Lower lobe of right lung (tissue), 2 donors: Measurements from ENCODE around the gene SLC30A4. TPM values are rescaled to one million over a fixed set of nuclear protein-coding genes. Genes with fewer than 3 reads are reported as not detected.
A peak's percentile ranks its signal among the peaks of the same experiment; 100 is the strongest.

Experiments used
- ATAC-seq, 2 donors: fragments of 200-7000 bp; cut with Tn5 transposase; one replicate each; pipeline ENCODE4 v1.9.1; 2020 to 2022; ENCODE audit warnings: mild to moderate bottlenecking in 2 of 2, moderate library complexity in 2 of 2
- DNase-seq: peaks from one replicate; pipeline ENCODE4 v3.0.0-alpha.2; 2020
- H3K27ac ChIP-seq: fragments of 200-600 bp; one replicate; pipeline ENCODE4 v1.8.0; 2022
- H3K27me3 ChIP-seq: fragments of 200-600 bp; one replicate; pipeline ENCODE4 v1.8.0; 2022; ENCODE audit warnings: low read depth
- H3K36me3 ChIP-seq: fragments of 200-600 bp; one replicate; pipeline ENCODE4 v1.8.0; 2022; ENCODE audit warnings: mild to moderate bottlenecking
- H3K4me1 ChIP-seq: fragments of 200-600 bp; one replicate; pipeline ENCODE4 v1.8.0; 2022
- H3K4me3 ChIP-seq: fragments of 200-600 bp; one replicate; pipeline ENCODE4 v1.8.0; 2022; ENCODE audit warnings: mild to moderate bottlenecking
- H3K9me3 ChIP-seq: fragments of 200-600 bp; one replicate; pipeline ENCODE4 v1.8.0; 2022
- intact Hi-C: fragments of 100-400 bp; cut with DNase I; formaldehyde crosslinking; loops from one replicate; pipeline ENCODE4 v1.11.0; 2022
- total RNA-seq: library from RNA; stranded (reverse); fragmentation: NEBNext Ultra II Directional; extraction: Animal tissue kit (Norgen Biotek cat#: 25700); gene quantifications from one replicate; pipeline ENCODE4 v1.2.1, GENCODE V29; 2021
- TF ChIP-seq, protein P1 (sequence below): fragments of 200-600 bp; IDR thresholded peaks from one replicate; pipeline ENCODE4 v1.8.0; 2022; ENCODE audit warnings: antibody characterized with exemption, mild to moderate bottlenecking
- donor health status: DM: no; HTN: yes; CAD: no; lungs with severe emphysema.

Gene SLC30A4
- total RNA-seq, 1 donor from 2014 or later, result 4.8 TPM

DNA sequence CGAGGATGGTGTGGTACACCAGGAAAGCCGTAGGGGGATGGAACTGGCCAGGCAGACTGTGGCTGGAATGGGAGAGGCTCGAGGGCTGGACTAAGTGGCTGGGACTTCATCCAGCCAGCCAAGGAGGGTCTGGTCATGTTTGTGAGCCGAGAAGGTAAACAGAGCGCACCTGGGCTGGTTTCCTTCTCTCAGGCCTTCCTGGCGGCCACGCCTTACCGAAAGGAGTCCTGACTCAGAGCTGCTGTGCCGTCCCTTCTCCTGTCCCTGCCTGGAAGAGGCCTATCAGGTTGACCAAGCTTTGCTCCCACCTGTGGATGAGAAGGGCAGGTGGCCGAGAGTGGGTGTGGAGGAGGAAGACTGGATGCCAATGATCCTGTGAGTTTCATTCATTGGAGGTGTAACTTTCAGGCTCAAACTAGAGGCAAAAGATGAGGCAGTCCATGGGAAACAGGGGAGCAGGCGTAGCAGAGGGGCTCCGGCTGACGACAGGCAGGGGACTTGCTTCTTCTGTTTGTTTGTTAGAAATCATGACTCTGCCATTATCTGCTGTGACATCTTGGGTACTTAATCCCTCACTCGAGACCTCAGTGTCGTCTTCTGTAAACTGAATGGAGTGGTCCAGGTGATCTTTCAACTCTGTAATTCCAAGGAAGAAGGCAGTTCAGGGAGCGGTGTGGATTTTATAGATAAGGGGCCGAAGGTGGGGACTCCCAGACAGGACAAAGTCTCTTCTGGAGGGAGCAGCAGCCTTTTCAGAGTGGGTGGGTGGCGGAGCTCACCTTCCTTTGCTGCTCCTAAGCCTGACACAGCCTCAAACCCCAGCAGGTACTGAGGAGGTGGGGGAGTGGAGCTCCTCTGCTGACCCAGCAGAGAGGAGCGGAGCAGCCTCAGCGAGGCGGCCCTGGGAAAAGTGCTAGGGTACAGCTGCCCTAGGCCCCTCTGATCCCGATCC lies 72.4 kb downstream of the SLC30A4 start:
- H3K27me3 ChIP-seq, result no peaks in the 10 kb centered on the region
- intact Hi-C loops, result no loop called here
- H3K27ac ChIP-seq, result peak overlapping the region; percentile 53
- DNase-seq (peak; percentile 89), ATAC-seq (peak; percentile 87 to 90)
- peaks cover 33% of the 10 kb centered on the region for H3K4me1 ChIP-seq
- H3K4me3 ChIP-seq, result peak overlapping the region; percentile 21
- H3K9me3 ChIP-seq, result no peaks in the 10 kb centered on the region
- H3K36me3 ChIP-seq, result no peaks in the 10 kb centered on the region
- TF ChIP-seq, protein P1, sequence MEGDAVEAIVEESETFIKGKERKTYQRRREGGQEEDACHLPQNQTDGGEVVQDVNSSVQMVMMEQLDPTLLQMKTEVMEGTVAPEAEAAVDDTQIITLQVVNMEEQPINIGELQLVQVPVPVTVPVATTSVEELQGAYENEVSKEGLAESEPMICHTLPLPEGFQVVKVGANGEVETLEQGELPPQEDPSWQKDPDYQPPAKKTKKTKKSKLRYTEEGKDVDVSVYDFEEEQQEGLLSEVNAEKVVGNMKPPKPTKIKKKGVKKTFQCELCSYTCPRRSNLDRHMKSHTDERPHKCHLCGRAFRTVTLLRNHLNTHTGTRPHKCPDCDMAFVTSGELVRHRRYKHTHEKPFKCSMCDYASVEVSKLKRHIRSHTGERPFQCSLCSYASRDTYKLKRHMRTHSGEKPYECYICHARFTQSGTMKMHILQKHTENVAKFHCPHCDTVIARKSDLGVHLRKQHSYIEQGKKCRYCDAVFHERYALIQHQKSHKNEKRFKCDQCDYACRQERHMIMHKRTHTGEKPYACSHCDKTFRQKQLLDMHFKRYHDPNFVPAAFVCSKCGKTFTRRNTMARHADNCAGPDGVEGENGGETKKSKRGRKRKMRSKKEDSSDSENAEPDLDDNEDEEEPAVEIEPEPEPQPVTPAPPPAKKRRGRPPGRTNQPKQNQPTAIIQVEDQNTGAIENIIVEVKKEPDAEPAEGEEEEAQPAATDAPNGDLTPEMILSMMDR, result no peak

DNA sequence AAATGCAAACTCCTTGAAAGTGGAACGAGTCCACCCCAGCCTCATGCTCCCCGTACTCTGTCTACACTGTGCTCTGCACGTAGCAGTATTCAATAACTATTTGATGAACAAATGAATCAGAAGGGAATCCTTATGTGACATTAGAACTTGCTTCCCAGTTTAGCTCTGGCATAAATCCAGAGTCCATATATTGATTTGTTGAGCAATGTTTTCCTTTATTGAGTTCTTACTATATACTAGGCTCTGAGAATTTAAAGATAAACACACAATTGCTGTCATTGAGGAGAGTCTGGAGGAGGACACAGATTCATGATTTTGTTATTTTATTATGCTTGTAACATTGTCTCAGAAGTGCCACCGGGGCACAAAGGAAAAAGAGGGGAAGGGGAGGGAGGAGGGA lies 73.2 kb downstream of the SLC30A4 start:
- DNase-seq, result no peak
- intact Hi-C loops, result no loop called here
- H3K4me1 ChIP-seq, result peaks cover 30% of the 10 kb centered on the region
- no peak overlapping the region for H3K4me3 ChIP-seq
- H3K27me3 ChIP-seq, result no peaks in the 10 kb centered on the region
- no peaks in the 10 kb centered on the region for H3K36me3 ChIP-seq
- H3K9me3 ChIP-seq, result no peaks in the 10 kb centered on the region
- H3K27ac ChIP-seq, result no peak overlapping the region
- ATAC-seq, result no peak
- TF ChIP-seq, protein P1, result no peak

DNA sequence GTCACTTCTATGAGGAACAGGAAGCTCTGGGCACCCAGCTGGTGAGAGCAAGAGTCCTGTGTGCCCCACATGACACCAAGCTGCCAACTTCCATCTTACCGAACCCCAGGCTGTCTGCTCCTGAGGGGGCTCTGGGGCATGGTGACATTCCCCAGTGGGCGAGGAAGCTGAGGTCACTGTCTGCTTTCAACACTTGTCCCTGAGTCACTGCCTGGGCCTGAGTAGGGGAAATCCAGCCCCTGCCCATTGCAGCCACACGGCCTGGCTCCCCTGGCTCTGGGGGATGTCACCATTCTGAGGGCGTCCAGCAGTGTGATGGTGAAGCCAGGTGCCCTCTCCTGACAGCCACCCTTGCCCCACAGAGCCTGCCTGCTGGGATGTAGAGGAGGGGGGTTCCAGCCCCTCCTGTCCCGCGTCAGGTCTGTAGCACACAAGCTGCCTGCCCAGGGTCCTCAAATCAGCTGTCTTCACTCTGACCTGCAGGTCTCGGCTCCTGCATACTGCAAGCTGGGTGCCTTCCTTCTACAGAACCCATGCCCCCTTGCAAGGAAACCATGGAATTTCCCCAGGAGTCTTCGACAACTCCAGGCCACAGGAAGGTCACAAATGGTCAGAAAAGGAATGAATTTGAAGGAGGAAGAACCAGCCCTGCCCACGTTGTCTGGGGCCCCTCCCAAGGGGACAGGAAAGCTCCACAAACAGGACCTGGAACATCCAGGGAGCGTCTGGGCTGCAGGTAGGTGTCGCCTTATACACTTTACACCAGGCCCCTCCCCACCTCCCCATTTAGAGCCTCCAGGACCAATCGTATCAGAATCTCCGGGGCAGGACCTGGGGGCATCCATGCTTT lies 74.3 kb downstream of the SLC30A4 start:
- TF ChIP-seq, protein P1, result no peak

DNA sequence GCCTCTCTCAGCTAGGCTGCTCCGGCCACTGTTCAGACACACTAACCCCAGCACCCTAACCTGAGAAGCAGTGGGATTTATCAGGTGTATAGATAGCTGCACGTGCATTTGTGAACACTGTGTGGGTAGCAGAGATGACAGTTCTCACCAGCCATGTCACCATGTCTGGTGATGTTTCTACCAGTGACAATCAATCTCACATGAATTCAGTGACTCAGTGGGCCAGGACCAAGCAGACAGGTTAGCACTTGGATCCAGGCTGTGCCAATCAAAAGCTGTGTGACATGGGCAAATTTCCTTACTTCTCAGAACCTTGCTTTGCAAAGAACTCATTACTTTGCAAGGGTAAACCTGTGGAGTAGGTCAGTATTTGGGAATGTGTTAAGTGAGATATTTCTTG lies 78.9 kb downstream of the SLC30A4 start:
- no peaks in the 10 kb centered on the region for H3K36me3 ChIP-seq
- ATAC-seq, result no peak
- H3K27ac ChIP-seq, result no peak overlapping the region
- no peaks in the 10 kb centered on the region for H3K9me3 ChIP-seq
- DNase-seq, result no peak
- intact Hi-C loops, result no loop called here
- TF ChIP-seq, protein P1, result no peak
- no peaks in the 10 kb centered on the region for H3K27me3 ChIP-seq
- H3K4me1 ChIP-seq, result peaks cover 21% of the 10 kb centered on the region
- no peak overlapping the region for H3K4me3 ChIP-seq

More for the DNA sequence above, 74.3 kb downstream of the SLC30A4 start:
- Histone ChIP-seq H3K4me1 (peaks cover 28% of the 10 kb centered on the region), H3K9me3 (no peaks in the 10 kb centered on the region), H3K27me3 (no peaks in the 10 kb centered on the region), H3K36me3 (no peaks in the 10 kb centered on the region), H3K4me3 (no peak overlapping the region), H3K27ac (no peak overlapping the region)
- DNase-seq (peak; percentile 76), ATAC-seq (peak in 1 of 2 donors; percentile 48)
- intact Hi-C loops, result no loop called here

DNA sequence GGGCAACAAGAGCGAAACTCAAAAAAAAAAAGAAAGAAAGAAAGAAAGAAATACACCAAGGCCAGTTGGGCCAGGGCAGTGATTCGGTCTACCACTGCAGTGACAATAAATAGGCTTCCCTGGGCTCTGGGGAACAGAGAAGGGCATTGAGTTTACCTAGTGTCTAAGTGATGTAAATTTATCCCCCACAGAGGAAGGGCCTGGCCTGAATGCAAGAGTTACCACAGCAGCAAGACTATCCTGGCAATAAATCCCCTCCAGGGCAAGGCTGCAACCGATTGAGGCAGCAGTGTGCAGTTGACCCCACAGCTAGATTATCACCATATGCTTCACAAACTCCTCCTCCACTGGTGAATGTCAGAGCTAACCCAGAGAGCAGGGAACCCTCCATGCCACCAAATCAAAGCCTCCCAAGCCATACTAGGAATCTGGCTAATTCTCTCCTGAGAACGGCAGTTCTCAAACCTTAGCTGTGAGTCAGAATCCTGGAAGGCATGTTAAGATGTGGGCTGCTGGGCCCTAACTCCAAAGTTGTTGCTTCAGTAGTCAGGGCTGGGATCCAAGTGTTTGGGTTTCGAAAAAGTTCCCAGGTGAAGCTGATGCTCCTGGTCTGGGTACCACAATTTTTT lies 79.9 kb downstream of the SLC30A4 start:
- ATAC-seq (no peak), DNase-seq (no peak)
- TF ChIP-seq, protein P1, result no peak
- H3K4me1 ChIP-seq, result peaks cover 12% of the 10 kb centered on the region
- H3K27me3 ChIP-seq, result no peaks in the 10 kb centered on the region
- H3K9me3 ChIP-seq, result no peaks in the 10 kb centered on the region
- H3K4me3 ChIP-seq, result no peak overlapping the region
- no peaks in the 10 kb centered on the region for H3K36me3 ChIP-seq
- no peak overlapping the region for H3K27ac ChIP-seq
- intact Hi-C loops, result no loop called here
